ENCODE data around the gene FAM170B. TPM values are rescaled to one million over a fixed set of nuclear protein-coding genes. Genes with fewer than 3 reads are reported as not detected.
A peak's percentile ranks its signal among the peaks of the same experiment; 100 is the strongest.

Gene FAM170B
- not detected in 2 replicates for total RNA-seq (2014; rRNA removed; shearing (Covaris generic))

- no peak within 1 kb of the TSS for H3K27ac ChIP-seq
- no peaks in the 10 kb centered on the region for H3K36me3 ChIP-seq
- DNase-seq (ENCODE audit: low read depth in 1 of 2, low spot score in 2 of 2): no peak
- H3K27me3 ChIP-seq (replicated peaks): no peaks in the 10 kb centered on the region
- no peak within 1 kb of the TSS for H3K4me3 ChIP-seq
- peaks cover 25% of the 10 kb centered on the region for H3K4me1 ChIP-seq (replicated peaks)
- no peaks in the 10 kb centered on the region for H3K9me3 ChIP-seq (replicated peaks)
Observed at GRCh38 chr10:49133706-49134248, at the start of gene FAM170B. TSS of gene FAM170B (minus strand) at chr10:49134021. CDS start at chr10:49133918, 103 bp downstream.

GRCh38 chr10:49182776-49183175 is 49.0 kb upstream of the FAM170B start:
- DNase-seq (ENCODE audit: low read depth in 1 of 2, low spot score in 2 of 2): no peak
- H3K9me3 ChIP-seq (replicated peaks): no peaks in the 10 kb centered on the region
- no peaks in the 10 kb centered on the region for H3K36me3 ChIP-seq
- no peaks in the 10 kb centered on the region for H3K27me3 ChIP-seq (replicated peaks)
- peaks cover 8% of the 10 kb centered on the region for H3K4me1 ChIP-seq (replicated peaks)
- H3K27ac ChIP-seq: no peak overlapping the region
- no peak overlapping the region for H3K4me3 ChIP-seq

DNA sequence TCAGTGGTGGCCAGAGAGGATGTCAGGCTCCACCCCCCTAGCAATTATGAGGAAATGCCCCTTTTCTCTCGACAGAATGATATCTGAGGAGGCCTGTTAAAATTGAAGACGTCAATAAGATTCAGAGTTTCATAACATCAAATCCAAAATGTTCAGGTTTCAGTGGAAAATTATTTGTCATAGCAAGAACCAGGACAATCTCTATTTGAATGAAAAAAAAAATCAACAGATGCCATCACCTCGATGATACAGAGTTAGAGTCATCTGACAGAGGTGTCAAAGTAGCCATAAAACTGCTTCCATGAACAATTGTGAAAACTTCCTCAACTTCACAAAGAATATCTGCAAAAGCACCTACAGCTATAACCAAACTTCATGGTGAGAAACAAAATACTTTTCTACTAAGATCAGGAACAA is 46.6 kb upstream of the FAM170B start:
- Histone ChIP-seq H3K27ac (no peak overlapping the region), H3K4me1 (replicated peaks) (peaks cover 22% of the 10 kb centered on the region), H3K27me3 (replicated peaks) (no peaks in the 10 kb centered on the region), H3K9me3 (replicated peaks) (no peaks in the 10 kb centered on the region), H3K36me3 (no peaks in the 10 kb centered on the region), H3K4me3 (no peak overlapping the region)
- no peak for DNase-seq (ENCODE audit: low read depth in 1 of 2, low spot score in 2 of 2)

- Histone ChIP-seq H3K27me3 (replicated peaks) (no peaks in the 10 kb centered on the region), H3K4me3 (no peak overlapping the region), H3K27ac (no peak overlapping the region), H3K36me3 (no peaks in the 10 kb centered on the region), H3K9me3 (replicated peaks) (no peaks in the 10 kb centered on the region), H3K4me1 (replicated peaks) (peaks cover 22% of the 10 kb centered on the region)
- DNase-seq (ENCODE audit: low read depth in 1 of 2, low spot score in 2 of 2): no peak
Observed at GRCh38 chr10:49179699-49180443, 46.0 kb upstream of the FAM170B start.

DNA sequence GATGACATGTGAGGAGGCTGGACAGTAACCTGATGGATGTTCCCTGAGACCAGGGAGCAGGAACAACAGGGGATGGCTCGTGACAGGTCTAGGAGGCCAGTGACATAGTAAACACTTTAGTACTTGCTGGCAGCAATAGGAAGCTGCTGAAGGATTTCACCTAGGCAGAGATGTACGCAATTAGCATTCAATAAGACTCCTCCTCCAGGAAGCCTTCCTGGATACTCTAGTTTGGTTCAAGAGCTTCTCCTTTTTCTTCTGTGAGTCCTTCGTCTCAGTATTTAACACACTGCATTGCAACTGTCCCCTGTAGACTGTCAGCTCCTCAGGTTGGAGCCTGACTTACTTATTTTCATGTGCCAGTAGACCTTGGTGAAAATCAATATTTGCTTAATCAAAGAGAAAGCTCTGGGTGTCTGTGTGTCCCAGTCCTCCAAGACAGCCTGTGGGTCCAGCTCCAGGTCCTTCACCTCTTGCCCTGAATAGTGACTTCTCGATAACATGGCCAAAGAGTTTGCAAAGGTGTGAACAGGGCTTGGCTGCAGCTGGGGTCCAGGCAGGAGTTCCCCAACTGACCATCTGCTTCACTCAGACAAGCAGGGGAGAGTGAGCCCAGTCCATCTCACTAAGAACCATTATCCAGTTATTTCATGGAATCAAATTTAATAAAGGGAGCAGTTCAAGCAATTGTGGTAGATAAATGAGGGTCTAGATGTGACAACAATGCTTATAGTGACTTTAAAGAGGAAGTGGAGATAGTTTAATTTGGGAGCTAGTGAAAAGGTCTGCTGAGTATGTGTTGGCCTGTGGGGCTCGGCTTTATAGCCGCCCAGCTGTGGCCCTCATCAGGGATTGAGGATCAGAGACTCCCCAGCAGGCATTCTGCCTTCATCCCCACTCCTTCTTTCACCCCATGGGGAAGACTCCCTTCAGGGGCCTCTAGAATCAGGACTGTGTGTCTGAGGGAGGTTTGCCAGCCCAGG is 45.0 kb upstream of the FAM170B start:
- Histone ChIP-seq H3K27ac (0 out of 2 replicates have a peak overlapping the region, but pooled peaks have one; percentile 83), H3K4me3 (no peak overlapping the region), H3K4me1 (replicated peaks) (peaks cover 22% of the 10 kb centered on the region)

DNA sequence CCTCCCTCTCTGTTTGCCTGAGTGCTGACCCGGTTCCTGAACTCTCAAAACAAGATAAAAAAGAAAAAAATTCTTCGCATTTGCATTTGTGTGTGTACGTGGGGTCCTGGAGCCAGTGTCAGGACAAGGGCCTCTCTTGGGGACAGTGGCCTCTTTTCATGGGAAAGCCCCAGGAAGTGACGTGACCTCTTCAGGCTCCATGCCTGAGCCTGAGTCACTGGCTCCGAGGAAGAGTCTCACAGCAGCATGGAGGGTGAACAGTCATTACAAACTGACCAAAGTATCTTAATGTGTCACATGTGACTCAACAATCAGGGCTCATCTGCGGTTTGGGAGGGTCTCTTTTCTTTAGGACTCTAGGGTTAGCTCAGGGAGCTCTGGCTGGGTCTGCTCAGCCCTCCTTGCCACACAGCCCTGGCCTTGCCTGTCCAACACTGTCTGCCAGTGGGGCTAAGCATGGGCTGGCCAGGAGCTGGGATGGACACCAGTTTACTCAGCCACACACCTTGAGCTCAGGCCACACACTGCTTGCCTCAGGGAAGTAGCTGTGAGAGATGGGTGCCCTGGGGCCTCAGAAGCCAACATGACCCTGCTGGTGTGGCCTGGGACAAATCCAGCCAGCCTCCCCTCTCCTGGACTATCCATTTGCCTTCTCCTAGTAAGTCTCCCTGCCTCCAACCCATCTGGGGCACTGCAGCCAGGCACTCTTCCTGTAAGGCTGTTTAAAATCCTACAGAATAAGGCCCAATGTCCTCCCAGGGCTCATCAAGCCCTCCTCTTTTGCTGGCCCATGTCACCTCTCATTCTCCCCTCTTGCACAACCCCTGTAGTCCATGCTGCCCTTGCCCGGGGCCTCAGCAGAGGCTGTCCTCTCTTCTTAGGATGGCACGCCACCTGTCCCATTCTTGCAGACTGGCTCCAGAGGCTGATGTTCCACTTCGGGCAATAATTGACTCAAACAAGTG is 43.9 kb upstream of the FAM170B start:
- H3K4me3 ChIP-seq: no peak overlapping the region
- no peaks in the 10 kb centered on the region for H3K27me3 ChIP-seq (replicated peaks)
- H3K27ac ChIP-seq: peak overlapping the region; percentile 83
- peaks cover 22% of the 10 kb centered on the region for H3K4me1 ChIP-seq (replicated peaks)
- no peaks in the 10 kb centered on the region for H3K36me3 ChIP-seq
- H3K9me3 ChIP-seq (replicated peaks): no peaks in the 10 kb centered on the region
- DNase-seq (ENCODE audit: low read depth in 1 of 2, low spot score in 2 of 2): peak; percentile 90 to 92

More for the DNA sequence above, 45.0 kb upstream of the FAM170B start:
- Histone ChIP-seq H3K27me3 (replicated peaks) (no peaks in the 10 kb centered on the region), H3K9me3 (replicated peaks) (no peaks in the 10 kb centered on the region), H3K36me3 (no peaks in the 10 kb centered on the region)
- DNase-seq (ENCODE audit: low read depth in 1 of 2, low spot score in 2 of 2): no peak

DNA sequence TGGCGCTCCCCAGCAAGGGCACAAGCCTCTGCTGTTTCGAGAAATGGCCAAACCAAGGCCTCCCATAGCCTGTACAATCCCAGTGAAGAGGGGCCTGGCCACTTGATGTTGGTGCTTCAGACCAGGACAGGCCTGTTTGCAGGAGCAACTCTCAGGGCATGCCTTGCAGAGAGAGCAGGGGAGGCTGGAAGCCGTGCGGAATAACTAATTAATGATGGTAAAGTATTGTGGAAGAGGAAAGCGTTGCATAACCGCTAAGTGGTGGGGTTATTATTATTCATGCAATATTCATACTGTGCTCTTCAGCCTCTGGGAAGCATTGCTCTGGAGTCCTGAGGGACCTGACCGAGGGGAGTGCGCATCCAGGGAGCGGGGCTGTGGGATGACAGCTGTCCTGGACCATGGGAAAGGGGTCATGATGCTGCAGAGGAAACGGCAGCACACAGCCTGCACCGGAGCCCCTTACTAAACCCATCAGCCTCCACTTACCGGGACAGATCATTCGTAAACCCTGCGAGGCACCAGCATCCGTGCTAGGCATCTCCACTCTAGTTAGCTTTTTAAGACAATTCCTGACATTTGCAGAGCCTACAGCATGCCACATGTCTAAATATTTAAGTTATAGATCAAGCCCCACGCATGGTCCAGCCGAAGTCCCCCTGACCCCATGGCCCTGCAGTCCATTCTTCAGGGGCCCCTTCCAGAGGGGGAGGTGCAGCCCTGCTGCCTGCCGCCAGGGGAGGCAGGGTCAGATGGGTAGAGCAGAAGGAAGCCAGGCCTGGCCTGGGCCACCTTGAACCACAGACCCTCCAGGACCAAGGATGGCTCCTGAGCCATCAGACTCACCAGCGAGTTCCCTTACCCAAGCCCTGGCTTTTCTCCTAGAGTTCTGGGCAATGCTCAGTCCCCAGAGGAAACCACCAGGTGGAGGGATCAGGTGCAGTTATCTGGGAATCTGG is 42.8 kb upstream of the FAM170B start:
- no peaks in the 10 kb centered on the region for H3K27me3 ChIP-seq (replicated peaks)
- H3K36me3 ChIP-seq: no peaks in the 10 kb centered on the region
- no peaks in the 10 kb centered on the region for H3K9me3 ChIP-seq (replicated peaks)
- no peak overlapping the region for H3K4me3 ChIP-seq
- peak overlapping the region; percentile 83 for H3K27ac ChIP-seq
- H3K4me1 ChIP-seq (replicated peaks): peaks cover 22% of the 10 kb centered on the region
- DNase-seq (ENCODE audit: low read depth in 1 of 2, low spot score in 2 of 2): no peak

DNA sequence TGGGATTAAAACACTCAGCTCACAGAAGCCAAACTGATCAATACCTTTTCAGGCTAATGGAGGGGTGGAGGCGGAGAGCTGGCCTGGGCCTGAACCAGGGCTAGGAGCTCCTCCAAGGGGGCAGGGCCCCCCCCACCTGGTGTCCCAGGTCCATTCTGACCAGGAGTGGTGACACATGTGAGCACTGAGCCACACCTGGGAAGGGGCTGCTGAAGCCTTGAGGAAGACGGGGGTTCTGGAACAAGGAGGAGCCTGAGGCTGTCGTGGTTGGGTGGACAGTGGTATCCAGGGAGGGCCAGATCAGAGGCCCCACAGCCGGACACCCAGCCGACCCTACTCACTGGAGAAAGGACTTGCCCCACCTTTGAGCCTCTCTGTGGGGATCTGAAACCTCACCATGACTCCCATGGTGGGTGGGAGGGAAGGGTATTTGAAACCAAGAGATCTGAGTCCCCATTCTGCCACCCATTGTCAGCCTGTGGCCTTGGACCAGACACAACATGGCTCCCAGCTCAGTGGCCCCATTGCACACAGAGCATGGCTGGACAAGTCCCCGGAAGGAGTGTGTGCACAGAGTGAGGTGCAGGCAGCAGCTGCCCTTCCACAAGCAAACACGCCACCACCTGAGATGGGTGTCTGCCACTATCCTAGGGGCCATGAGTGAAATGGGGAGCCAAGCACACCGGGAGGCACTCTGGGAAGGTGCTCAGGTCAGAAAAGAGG is 41.9 kb upstream of the FAM170B start:
- Histone ChIP-seq H3K9me3 (replicated peaks) (no peaks in the 10 kb centered on the region), H3K4me1 (replicated peaks) (peaks cover 22% of the 10 kb centered on the region), H3K4me3 (no peak overlapping the region), H3K27me3 (replicated peaks) (no peaks in the 10 kb centered on the region), H3K27ac (no peak overlapping the region), H3K36me3 (no peaks in the 10 kb centered on the region)
- DNase-seq (ENCODE audit: low read depth in 1 of 2, low spot score in 2 of 2): no peak

DNA sequence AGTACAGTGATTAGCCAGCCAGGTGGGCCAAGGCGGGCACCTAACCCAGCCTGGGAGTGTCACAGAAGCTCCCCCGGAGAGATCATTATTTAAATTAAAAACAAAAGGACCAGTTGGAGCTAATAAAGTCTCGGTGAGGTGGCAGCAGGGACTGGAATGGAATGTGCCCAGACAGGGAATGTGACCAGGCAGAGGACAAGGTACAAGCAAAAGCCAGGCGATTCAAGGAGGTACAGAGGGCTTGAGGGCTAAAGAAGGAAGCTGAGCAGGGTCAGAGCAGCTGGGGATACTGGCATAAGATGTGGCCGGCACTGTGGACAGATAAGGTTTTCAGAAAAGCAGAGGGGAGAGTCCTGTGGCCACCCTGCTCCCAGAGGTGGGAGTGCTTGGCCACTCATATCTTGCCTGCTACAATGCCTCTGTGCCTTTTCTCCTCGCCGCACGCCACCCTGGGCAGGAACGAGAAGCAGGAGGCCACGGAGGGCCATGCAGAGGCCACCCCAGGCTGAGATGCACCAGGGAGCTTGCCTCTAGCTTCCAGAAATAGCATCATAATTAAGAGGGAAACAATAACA is 41.2 kb upstream of the FAM170B start:
- Histone ChIP-seq H3K36me3 (no peaks in the 10 kb centered on the region), H3K4me1 (replicated peaks) (peaks cover 22% of the 10 kb centered on the region), H3K4me3 (no peak overlapping the region), H3K27ac (no peak overlapping the region), H3K27me3 (replicated peaks) (no peaks in the 10 kb centered on the region), H3K9me3 (replicated peaks) (no peaks in the 10 kb centered on the region)
- no peak for DNase-seq (ENCODE audit: low read depth in 1 of 2, low spot score in 2 of 2)

DNA sequence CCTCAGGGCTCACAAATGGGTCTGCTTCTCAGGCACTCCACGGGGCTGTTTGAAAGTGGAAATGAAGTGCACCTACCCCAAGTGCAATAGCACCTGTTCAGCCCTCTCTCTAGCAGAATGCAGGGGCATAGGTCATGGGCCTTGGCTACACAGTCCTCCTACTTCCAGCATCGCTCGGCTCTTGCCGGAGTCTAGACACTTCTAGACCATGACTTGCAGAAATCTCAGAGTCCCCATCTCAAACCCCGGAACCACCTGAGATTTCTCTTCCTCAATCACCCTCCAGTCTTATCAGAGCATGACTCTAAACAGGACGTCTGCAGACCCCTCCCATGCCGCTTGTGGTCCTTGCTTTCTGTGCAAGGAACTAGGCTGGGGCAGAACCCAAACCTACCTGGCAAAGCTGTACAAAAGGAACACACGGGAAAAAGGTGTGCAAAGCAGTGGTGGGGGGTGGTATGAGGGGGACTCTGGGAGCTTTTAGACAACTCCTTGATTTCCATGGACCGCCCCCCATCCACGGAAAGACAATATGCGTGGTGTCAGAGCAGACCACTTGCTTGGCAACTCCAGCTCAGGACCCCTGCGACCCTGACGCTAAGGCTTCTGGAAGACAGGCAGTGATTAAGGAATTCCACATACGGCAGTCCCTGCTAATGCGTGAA is 40.6 kb upstream of the FAM170B start:
- no peak for DNase-seq (ENCODE audit: low read depth in 1 of 2, low spot score in 2 of 2)
- no peaks in the 10 kb centered on the region for H3K36me3 ChIP-seq
- no peak overlapping the region for H3K4me3 ChIP-seq
- no peak overlapping the region for H3K27ac ChIP-seq
- no peaks in the 10 kb centered on the region for H3K27me3 ChIP-seq (replicated peaks)
- no peaks in the 10 kb centered on the region for H3K9me3 ChIP-seq (replicated peaks)
- H3K4me1 ChIP-seq (replicated peaks): peaks cover 22% of the 10 kb centered on the region

DNA sequence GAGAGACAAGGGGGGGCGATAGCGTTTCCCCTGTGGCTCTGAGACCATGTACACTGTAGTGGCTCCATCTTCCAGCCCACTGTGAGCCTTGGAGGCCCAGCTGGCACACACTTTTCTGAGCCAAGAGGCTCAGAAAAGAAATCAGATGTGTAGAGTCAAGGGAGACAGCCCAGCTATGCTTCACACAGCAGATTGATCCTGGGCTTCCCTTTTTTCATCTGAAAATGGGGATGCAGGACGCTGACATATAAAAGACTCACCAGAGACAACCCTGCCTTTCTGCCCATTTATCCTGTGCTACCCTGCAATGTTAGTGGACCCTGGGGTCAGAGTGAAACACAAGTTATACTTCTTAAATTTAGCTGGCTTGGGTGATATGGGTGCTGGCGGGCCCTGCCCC is 40.0 kb upstream of the FAM170B start:
- no peak for DNase-seq (ENCODE audit: low read depth in 1 of 2, low spot score in 2 of 2)
- Histone ChIP-seq H3K36me3 (no peaks in the 10 kb centered on the region), H3K4me1 (replicated peaks) (peaks cover 22% of the 10 kb centered on the region), H3K27ac (no peak overlapping the region), H3K9me3 (replicated peaks) (no peaks in the 10 kb centered on the region), H3K4me3 (no peak overlapping the region), H3K27me3 (replicated peaks) (no peaks in the 10 kb centered on the region)
